HEK293T (cell line): ENCODE measurements around the gene ENTPD7.

Experiments used
- ARNT ChIP-seq: fragments of 450-650 bp; IDR thresholded peaks from 2 replicates; pipeline ENCODE4 v1.6.1; 2017; ENCODE audit warnings: mild to moderate bottlenecking
- BHLHE40 ChIP-seq: fragments of 450-650 bp; IDR thresholded peaks from 2 replicates; pipeline ENCODE4 v1.6.1; 2016; ENCODE audit warnings: mild to moderate bottlenecking, moderate library complexity, borderline replicate concordance
- CTBP1 ChIP-seq: fragments of 450-650 bp; IDR thresholded peaks from 2 replicates; pipeline ENCODE4 v1.6.1; 2016; ENCODE audit warnings: borderline replicate concordance
- ELF4 ChIP-seq: fragments of 450-650 bp; IDR thresholded peaks from 2 replicates; pipeline ENCODE4 v1.6.1; 2017; ENCODE audit warnings: antibody characterized with exemption
- FOXA1 ChIP-seq: fragments of 450-650 bp; IDR thresholded peaks from 2 replicates; pipeline ENCODE4 v1.6.1; 2016; ENCODE audit warnings: mild to moderate bottlenecking
- FOXK2 ChIP-seq: fragments of 450-650 bp; IDR thresholded peaks from 2 replicates; pipeline ENCODE4 v1.6.1; 2016; ENCODE audit warnings: mild to moderate bottlenecking
- FOXM1 ChIP-seq: fragments of 450-650 bp; IDR thresholded peaks from 2 replicates; pipeline ENCODE4 v1.6.1; 2017; ENCODE audit warnings: mild to moderate bottlenecking, borderline replicate concordance
- L3MBTL2 ChIP-seq: fragments of 450-650 bp; conservative IDR thresholded peaks from 2 replicates; pipeline ENCODE4 v1.6.1; 2016; ENCODE audit warnings: mild to moderate bottlenecking
- NFRKB ChIP-seq: fragments of 450-650 bp; IDR thresholded peaks from 2 replicates; pipeline ENCODE4 v1.6.1; 2016; ENCODE audit warnings: mild to moderate bottlenecking, moderate library complexity
- SP1 ChIP-seq: fragments of 450-650 bp; IDR thresholded peaks from 2 replicates; pipeline ENCODE4 v1.6.1; 2017
- SUZ12 ChIP-seq: fragments of 450-650 bp; IDR thresholded peaks from 2 replicates; pipeline ENCODE4 v1.6.1; 2016; ENCODE audit warnings: mild to moderate bottlenecking

DNA sequence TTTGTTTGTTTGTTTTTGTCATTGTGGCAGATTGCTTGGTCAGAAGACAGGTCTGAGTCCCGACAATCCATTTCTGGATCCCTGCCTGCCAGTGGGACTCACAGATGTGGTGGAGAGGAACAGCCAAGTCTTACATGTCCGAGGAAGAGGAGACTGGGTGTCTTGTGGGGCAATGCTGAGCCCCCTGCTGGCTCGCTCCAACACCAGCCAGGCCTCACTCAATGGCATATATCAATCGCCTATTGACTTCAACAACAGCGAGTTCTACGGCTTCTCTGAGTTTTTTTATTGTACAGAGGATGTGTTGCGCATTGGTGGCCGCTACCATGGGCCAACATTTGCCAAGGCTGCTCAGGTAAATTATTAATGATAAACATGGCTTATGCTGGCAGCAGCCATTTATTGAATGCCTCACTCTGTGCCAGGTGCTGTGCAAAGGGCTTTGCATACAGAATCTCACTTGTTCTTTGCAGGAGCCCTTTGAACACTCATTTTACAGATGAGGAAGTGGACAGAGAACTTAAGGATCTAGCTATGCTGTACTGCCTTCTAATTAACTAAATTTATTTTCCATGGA is 39.3 kb downstream of the ENTPD7 start:
- TF ChIP-seq FOXA1 (no peak), CTBP1 (no peak), FOXM1 (no peak), L3MBTL2 (no peak), SUZ12 (no peak), BHLHE40 (no peak), ARNT (no peak), SP1 (no peak), FOXK2 (no peak), NFRKB (no peak), ELF4 (no peak)
